Middle frontal gyrus (tissue), 1 donor: ENCODE results near the gene ERCC2.
"Not testable (repeated sequence)": the region's sequence is repeated elsewhere in the genome, so short reads cannot be mapped to it uniquely, and the experiment has no call there.

ENCODE experiments used
- DNase-seq: peaks from one replicate; pipeline ENCODE4 v3.0.0-alpha.2; 2015; ENCODE audit warnings: low spot score; ENCODE audit errors: extremely low spot score

ERCC2 gene

GRCh38 chr19:45370410-45371204, at the start of gene ERCC2:
Gene ERCC2, minus strand, starts transcription at chr19:45370573. Its CDS starts 33 bp downstream, at chr19:45370540.
- peak; percentile 99 for DNase-seq

DNA sequence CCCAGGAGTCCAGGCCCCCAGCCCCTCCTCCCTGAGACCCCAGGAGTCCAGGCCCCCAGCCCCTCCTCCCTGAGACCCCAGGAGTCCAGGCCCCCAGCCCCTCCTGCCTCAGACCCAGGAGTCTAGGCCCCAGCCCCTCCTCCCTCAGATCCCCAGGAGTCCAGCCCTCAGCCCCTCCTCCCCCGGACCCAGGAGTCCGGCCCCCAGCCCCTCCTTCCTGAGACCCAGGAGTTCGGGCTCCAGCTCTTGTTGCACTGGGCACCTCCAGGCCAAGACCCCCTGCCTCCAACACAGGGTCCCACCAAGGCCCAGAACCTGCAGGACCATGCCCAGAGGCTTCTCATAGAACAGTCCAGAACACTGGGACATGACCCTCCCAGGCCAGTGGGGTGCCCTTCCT, 49.5 kb upstream of the ERCC2 start:
- DNase-seq = no peak

- DNase-seq = no peak
Observed at GRCh38 chr19:45419396-45419795, 49.0 kb upstream of the ERCC2 start.

DNA sequence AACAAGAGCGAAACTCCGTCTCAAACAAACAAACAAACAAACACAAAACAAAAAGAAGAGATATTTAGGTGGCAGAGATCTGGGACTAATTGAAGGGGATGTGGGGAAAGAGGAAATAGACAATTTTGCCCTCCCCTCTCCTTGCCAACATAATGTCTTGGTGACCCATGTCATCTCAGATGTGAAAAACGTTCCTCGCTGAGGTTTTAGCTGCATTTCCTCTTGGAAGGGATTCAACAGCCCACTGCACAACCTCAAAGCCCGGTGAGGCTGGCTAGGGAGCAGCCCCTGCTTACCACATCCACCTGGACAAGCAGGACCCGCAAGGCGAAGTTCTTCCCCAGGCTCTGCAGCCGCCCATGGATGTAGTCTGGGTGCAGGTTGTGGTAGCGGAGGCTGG, 48.4 kb upstream of the ERCC2 start:
- DNase-seq = no peak

- no peak for DNase-seq
Observed at GRCh38 chr19:45417151-45417550, 46.8 kb upstream of the ERCC2 start.

GRCh38 chr19:45414468-45414867, 44.1 kb upstream of the ERCC2 start:
- DNase-seq = no peak

- DNase-seq = no peak
Observed at GRCh38 chr19:45413497-45413896, 43.1 kb upstream of the ERCC2 start.

DNA sequence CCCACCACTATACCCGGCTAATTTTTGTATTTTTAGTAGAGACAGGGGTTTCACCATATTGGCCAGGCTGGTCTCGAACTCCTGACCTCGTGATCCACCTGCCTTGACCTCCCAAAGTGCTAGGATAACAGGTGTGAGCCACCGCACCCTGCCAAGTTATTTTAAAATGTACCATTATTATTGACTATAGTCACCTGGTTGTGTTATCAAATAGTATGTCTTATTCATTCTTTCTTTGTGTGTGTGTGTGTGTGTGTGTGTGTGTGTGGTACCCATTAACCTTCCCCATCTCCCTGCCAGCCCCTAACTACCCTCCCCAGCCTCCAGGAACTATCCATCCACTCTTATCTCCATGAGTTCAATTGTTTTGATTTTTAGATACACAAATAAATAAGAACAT, 40.0 kb upstream of the ERCC2 start:
- not testable (repeated sequence) for DNase-seq

- DNase-seq = no peak
Observed at GRCh38 chr19:45409557-45409920, 39.2 kb upstream of the ERCC2 start.

DNA sequence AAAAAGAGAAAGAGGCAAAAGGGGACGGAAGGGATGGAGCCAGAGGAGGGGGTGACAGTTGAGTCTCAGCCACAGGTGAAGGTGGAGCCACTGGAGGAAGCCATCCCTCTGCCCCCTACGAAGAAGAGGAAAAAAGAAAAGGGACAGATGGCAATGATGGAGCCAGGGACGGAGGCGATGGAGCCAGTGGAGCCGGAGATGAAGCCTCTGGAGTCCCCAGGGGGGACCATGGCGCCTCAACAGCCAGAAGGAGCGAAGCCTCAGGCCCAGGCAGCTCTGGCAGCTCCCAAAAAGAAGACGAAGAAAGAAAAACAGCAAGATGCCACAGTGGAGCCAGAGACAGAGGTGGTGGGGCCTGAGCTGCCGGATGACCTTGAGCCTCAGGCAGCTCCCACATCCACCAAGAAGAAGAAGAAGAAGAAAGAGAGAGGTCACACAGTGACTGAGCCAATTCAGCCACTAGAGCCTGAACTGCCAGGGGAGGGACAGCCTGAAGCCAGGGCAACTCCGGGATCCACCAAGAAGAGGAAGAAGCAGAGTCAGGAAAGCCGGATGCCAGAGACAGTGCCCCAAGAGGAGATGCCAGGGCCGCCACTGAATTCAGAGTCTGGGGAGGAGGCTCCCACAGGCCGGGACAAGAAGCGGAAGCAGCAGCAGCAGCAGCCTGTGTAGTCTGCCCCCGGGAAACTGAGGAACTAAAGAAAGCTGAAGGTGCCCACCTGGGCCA, 38.6 kb upstream of the ERCC2 start:
- DNase-seq = no peak

- no peak for DNase-seq
Observed at GRCh38 chr19:45408121-45408520, 37.7 kb upstream of the ERCC2 start.

DNA sequence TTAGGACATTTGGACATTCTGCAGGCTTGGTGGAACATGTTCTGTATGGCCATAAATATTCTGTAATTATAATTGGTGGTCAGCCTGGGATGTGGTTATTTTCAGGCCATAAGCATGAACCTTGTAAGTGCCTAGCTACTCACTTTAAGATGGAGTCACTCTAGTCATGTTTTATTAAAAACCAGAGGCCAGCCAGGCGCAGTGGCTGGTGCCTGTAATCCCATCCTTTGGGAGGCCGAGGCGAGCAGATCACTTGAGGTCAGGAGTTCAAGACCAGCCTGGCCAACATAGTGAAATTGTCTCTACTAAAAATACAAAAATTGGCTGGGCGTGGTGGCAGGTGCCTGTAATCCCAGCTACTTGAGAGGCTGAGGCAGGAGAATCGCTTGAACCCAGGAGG, 37.2 kb upstream of the ERCC2 start:
- not testable (repeated sequence) for DNase-seq

DNA sequence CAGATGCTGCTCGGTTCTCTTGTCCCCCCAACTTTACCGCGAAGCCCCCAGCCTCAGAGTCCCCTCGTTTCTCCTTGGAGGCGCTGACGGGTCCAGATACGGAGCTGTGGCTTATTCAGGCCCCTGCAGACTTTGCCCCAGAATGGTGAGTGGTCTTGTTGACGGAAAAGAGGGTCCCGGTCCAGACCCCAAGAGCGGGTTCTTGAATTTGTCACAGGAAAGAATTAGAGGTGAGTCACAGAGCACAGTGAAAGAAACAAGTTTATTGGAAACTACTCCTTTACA, 36.7 kb upstream of the ERCC2 start:
- DNase-seq = no peak

DNA sequence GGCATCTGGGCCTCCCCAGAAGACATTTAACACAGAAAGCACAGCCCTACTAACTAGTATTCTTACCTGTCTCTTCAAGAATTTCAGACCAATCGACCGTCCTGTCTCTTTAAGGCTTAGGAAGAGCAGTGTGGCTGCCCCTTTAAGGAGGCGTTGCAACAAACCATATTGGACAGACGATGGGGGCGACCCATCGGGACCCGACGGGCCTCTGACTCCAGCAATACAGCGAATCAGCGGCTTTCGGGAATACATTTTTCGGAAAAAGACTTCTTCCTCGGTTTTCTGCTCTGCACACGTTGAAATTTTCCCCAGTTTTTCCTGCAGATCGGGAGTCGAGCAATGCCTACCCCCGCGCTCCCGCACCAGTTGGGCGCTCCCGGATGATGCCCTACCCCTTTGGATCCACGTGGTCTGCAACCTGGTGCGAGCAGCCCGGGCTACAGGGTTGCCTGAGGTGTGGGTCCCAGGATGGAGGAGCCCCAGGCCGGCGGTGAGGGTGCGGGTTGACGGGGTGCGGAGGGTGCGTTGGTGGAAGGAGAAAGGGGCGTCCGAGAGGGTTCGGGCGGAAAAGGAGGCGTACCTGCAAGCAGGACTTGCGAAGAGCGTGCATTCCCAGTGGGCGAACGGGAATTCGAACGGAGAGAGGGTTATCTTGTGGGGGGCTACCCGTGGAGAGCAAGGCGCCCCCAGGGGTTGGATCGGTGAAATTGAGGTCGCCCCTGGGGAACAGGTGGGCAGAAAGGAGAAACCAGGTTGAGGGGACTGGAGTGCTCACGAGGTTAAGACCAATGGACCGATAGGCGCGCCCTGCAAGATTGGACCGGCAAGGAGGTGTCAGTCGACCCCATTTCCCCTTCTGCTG, 36.1 kb upstream of the ERCC2 start, which contains the start of gene POLR1G:
Gene POLR1G, plus strand, starts transcription at position 419 of the 865 bp plus-strand sequence. Its CDS starts 53 bp downstream, at position 472.
- peak; percentile 72 for DNase-seq

DNA sequence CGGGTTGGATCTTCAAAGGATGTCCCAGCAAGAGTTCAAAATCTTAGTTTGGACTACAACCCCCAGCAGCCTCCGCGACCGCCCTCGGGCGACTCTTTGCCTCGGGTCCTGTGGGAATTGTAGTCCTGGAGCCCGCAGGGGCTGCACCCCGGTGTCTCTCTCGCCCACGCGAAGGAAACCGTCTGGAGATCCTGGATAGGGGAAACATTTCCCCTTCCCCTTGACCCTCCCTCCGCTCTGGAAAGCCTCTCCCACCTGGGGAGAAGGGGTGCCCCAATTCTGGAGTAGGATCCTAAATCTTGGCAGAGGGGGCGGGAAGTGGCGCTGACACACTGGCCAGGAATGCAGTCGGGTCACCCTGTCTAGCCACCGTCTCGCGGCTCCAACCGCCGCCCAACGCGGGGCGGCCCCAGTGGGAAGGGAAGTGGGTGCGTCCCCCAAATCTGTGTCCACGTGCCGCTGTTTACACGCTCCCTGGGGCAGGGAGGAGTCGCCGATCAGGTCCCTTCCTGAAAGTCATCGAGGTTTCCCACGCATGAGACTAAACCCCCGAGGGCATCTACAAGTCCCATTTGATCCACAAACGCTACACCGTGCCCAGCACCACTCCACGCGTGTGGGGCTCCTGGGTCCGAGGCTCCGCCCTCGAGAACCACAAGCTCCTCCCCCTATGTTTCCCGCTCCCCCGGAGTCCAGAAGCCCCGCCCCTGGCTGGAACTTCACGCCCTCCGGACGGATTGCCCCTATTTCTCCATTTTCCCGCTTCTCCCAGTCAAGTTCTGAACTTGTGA, 35.3 kb upstream of the ERCC2 start:
- DNase-seq = peak; percentile 75

GRCh38 chr19:45404557-45405434, 34.4 kb upstream of the ERCC2 start, which contains the start of gene PPP1R13L:
Gene PPP1R13L, minus strand, starts transcription at chr19:45405069. Its CDS starts 6,751 bp downstream, at chr19:45398318.
- DNase-seq = no peak

- DNase-seq = no peak
Observed at GRCh38 chr19:45403781-45404556, 33.6 kb upstream of the ERCC2 start.

DNA sequence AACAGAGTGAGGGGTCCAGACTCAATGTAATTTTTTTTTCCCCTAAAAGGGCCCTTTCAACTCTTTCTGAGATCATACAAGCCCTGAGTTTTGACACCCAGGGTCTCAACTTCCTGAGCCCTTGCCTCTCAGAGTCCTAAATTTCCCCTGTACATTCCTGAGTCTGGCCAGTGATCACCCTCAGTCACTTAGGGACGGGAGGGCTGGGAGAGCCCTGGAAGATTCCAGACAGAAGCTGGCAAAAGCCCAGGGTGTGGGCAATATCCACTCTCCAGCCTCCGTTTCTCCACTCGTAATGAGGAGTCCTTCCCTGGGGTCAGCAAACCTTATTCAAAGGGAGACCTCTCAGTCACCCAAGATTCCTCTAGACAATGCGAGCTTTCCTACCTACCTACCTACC, 32.9 kb upstream of the ERCC2 start:
- no peak for DNase-seq
